Heart right ventricle (tissue), 16 donors: ENCODE data around the gene TBC1D19. TPM values are rescaled to one million over a fixed set of nuclear protein-coding genes. Genes with fewer than 3 reads are reported as not detected.

Experiments used
- ATAC-seq, 8 donors: fragments of 200-7000 bp; cut with Tn5 transposase; one replicate each; pipeline ENCODE4 v1.9.1; 2020; ENCODE audit warnings: mild to moderate bottlenecking in 8 of 8, moderate library complexity in 8 of 8, moderate number of reproducible peaks in 1 of 8
- DNase-seq, 2 donors: peaks; one replicate each; pipeline ENCODE4 v3.0.0-alpha.2; 2020
- H3K27ac ChIP-seq, 10 donors: fragments of 200-600 bp; sonication (generic) in 2 of 10; one replicate each; pipeline versions ENCODE4 v1.5.0 to v1.8.0; 2020 to 2022; ENCODE audit warnings: mild to moderate bottlenecking in 3 of 10
- H3K27me3 ChIP-seq, 7 donors: fragments of 200-600 bp; one replicate each; pipeline ENCODE4 v1.8.0; 2021 to 2022; ENCODE audit warnings: mild to moderate bottlenecking in 2 of 7
- H3K36me3 ChIP-seq, 9 donors: fragments of 200-600 bp; sonication (generic) in 1 of 9; one replicate each; pipeline versions ENCODE4 v1.5.0 to v1.8.0; 2020 to 2022; ENCODE audit warnings: mild to moderate bottlenecking in 2 of 9
- H3K4me1 ChIP-seq, 9 donors: fragments of 200-600 bp; sonication (generic) in 1 of 9; one replicate each; pipeline versions ENCODE4 v1.5.0 to v1.8.0; 2020 to 2022; ENCODE audit warnings: mild to moderate bottlenecking in 4 of 9
- H3K4me3 ChIP-seq, 10 donors: fragments of 200-600 bp; sonication (generic) in 2 of 10; one replicate each; pipeline versions ENCODE4 v1.5.0 to v1.8.0; 2020 to 2022; ENCODE audit warnings: mild to moderate bottlenecking in 7 of 10, moderate library complexity in 2 of 10
- H3K9me3 ChIP-seq, 11 donors: fragments of 200-600 bp in 10 of 11; sonication (generic) in 2 of 11; one replicate each; pipeline versions ENCODE4 v1.5.0 to v1.8.0; 2013 to 2022; ENCODE audit warnings: mild to moderate bottlenecking in 2 of 11, control low read depth in 1 of 11, moderate library complexity in 1 of 11
- CTCF ChIP-seq, 9 donors: fragments of 200-600 bp; sonication (generic) in 2 of 9; IDR thresholded peaks; one replicate each; pipeline versions ENCODE4 v1.5.0 to v1.8.0; 2021 to 2022; ENCODE audit warnings: antibody characterized with exemption in 9 of 9, mild to moderate bottlenecking in 5 of 9, moderate library complexity in 1 of 9
- WGBS, 2 donors: extraction: QIAGEN DNeasy Blood & Tissue Kit; methylation state at CpG; one replicate each; pipeline ENCODE4 v1.1.7; 2013; ENCODE audit warnings: inconsistent platforms in 1 of 2; 5-methylcytosine and 5-hydroxymethylcytosine counted together
- intact Hi-C, 10 donors: fragments of 100-400 bp; cut with DNase I; formaldehyde crosslinking; loops; one replicate each; pipeline versions ENCODE4 v1.11.1 to v1.14.2; 2022
- polyA plus RNA-seq, 2 donors: library from polyadenylated mRNA; stranded (reverse); fragments of 200-250 nt; gene quantifications; one replicate each; pipeline ENCODE4 v1.2.3, GENCODE V29; 2013
- total RNA-seq, 10 donors: library from RNA; stranded (reverse); fragmentation: NEBNext Ultra II Directional in 3 of 10; extraction: Animal tissue kit (Norgen Biotek cat#: 25700) in 3 of 10; gene quantifications; one replicate each; pipeline versions ENCODE4 v1.2.1 to v1.2.4, GENCODE V29; 2021 to 2023
- donor health status: Arrhythmogenic right ventricular cardiomyopathy.
- donor health status: ischemic (EF 13 %, LVEDD 7.1; RV severe dilation, severe dysfunction).
- donor health status: healthy with polysubstance abuse.
- donor health status: DM: no; HTN: yes; CAD: no.
- donor health status: DM: no; HTN: no; CAD: no.
- donor health status: ischemic (EF 25% LVEDD 6.9; RV normal size, moderate dysfunction).
- donor health status: ischemic (EF 25% LVEDD 5.7; RV mildly dilated, moderate dysfunction).
- donor health status: healthy.
- donor health status: DM: yes; HTN: yes; CAD: no.
- donor health status: Ischemic cardiomyopathy.
- donor health status: ischemic (EF 35%, LVEDD 5.7; RV mildly dilated, moderate dysfunction).
- donor health status: nonischemic (EF 11% LVEDD 7.7; RV severe dilation, severe dysfunction).
- donor health status: DM: yes; HTN: yes; CAD: no.
- donor health status: PGD.
- donor health status: ischemic (EF 29% LVEDD 5.4; RV normal size, mild dysfunction).
- donor health status: nonischemic (EF 23%, LVEDD 6.1; RV moderate dilation, normal function).

Gene TBC1D19
- total and polyA plus RNA-seq, 12 donors, result 1.6 to 10.7 (median 9.4) TPM

GRCh38 chr4:26804451-26804850 lies 220.6 kb downstream of the TBC1D19 start:
- 85 to 87% methylated on average over 26 of the region's 26 CpGs for whole genome bisulfite sequencing, 2 donors
- no peaks in the 10 kb centered on the region for H3K27me3 ChIP-seq

GRCh38 chr4:26804925-26805324 lies 221.0 kb downstream of the TBC1D19 start:
- H3K27ac ChIP-seq, result peak overlapping the region in 4 of 10 donors; percentile 25 to 41 (median 30)
- no peak for DNase-seq
- H3K9me3 ChIP-seq, result peaks cover 0 to 3% (median 0%) of the 10 kb centered on the region in 11 donors
- no peaks in the 10 kb centered on the region for H3K36me3 ChIP-seq
- no peak for TF ChIP-seq CTCF (IDR thresholded peaks at IDR 0.05)
- peak in 6 of 8 donors; percentile 38 to 67 (median 54) for ATAC-seq
- H3K4me3 ChIP-seq, result peak overlapping the region in 1 of 10 donors; percentile 3
- no peaks in the 10 kb centered on the region for H3K27me3 ChIP-seq
- intact Hi-C loops, result no loop called here
- 59 to 68% methylated on average over 10 of the region's 10 CpGs for WGBS, 2 donors
- H3K4me1 ChIP-seq, result peaks cover 0 to 11% (median 3%) of the 10 kb centered on the region in 9 donors

More at GRCh38 chr4:26804451-26804850, 220.6 kb downstream of the TBC1D19 start:
- intact Hi-C loops, result no loop called here
- DNase-seq, result no peak
- Histone ChIP-seq H3K9me3 (peaks cover 0 to 4% (median 0%) of the 10 kb centered on the region in 11 donors), H3K4me3 (peak overlapping the region in 1 of 10 donors; percentile 3), H3K36me3 (no peaks in the 10 kb centered on the region), H3K27ac (peak overlapping the region in 4 of 10 donors; percentile 25 to 41 (median 30)), H3K4me1 (peaks cover 0 to 11% (median 0%) of the 10 kb centered on the region in 9 donors)
- ATAC-seq, result peak in 1 of 8 donors; percentile 38
- no peak for TF ChIP-seq CTCF (IDR thresholded peaks at IDR 0.05)

Other genes starting within 250 kb of the TBC1D19 start
- gene CCKAR, start 93.6 kb upstream of the TBC1D19 start, total RNA-seq, result not detected
- not detected for gene CCKAR, start 93.6 kb upstream of the TBC1D19 start, polyA plus RNA-seq